ENCODE measurements around the gene PLB1.

PLB1 gene

DNA sequence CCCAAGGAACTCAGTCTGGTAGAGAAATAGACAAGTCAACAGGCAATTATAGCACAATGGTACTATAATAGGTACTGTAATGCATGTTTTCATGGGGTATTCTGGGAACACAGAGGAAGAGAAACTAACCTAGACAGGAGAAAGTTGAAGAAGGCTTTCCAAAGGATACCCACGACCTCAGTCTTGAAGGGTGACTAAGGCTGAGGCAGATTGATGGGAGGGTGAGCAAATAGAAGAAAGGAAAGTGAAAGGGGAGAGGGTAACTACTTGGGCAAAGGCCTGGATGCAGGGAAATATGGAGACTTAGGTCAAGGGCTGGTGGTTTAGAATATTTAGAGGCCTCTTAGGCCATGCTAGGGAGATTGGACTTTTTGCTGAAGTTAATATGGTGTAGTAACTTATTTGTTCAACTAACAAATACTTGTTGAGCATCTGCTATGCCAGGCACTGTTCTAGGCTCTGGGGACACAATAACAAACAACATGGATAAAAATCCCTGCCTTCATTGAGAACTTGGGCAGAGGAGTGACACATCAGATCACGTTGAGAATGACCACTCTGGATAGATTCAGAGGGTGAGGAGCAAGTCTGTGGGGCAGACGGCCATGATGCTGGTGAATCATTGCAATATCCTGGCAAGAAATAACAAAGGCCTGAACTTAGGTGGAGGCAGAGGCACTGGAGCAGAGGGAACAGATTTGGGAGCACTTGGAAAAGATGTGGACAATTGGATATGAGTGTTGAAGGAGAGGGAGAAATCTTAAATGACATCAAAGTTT lies 56.4 kb downstream of the PLB1 start:
- no peak overlapping the region for H3K27ac ChIP-seq (ENCODE audit: low read depth, low read length, poor library complexity, severe bottlenecking)
- no peaks in the 10 kb centered on the region for H3K9me2 ChIP-seq (ENCODE audit: low read depth, low read length)
- H4K20me1 ChIP-seq (ENCODE audit: insufficient read depth, low read length) = no peaks in the 10 kb centered on the region
- no peak overlapping the region for H2AFZ ChIP-seq (ENCODE audit: low read length)
- H3K27me3 ChIP-seq (ENCODE audit: insufficient read depth, low read length) = no peaks in the 10 kb centered on the region
- no peaks in the 10 kb centered on the region for H3K4me1 ChIP-seq (ENCODE audit: insufficient read depth, low read length, severe bottlenecking)
- no peaks in the 10 kb centered on the region for H3K36me3 ChIP-seq (ENCODE audit: insufficient read depth, low read length)
- H3K4me2 ChIP-seq (ENCODE audit: low read length) = no peak overlapping the region
- H3K9ac ChIP-seq (ENCODE audit: low read length) = no peak overlapping the region
- TF ChIP-seq, protein P1, sequence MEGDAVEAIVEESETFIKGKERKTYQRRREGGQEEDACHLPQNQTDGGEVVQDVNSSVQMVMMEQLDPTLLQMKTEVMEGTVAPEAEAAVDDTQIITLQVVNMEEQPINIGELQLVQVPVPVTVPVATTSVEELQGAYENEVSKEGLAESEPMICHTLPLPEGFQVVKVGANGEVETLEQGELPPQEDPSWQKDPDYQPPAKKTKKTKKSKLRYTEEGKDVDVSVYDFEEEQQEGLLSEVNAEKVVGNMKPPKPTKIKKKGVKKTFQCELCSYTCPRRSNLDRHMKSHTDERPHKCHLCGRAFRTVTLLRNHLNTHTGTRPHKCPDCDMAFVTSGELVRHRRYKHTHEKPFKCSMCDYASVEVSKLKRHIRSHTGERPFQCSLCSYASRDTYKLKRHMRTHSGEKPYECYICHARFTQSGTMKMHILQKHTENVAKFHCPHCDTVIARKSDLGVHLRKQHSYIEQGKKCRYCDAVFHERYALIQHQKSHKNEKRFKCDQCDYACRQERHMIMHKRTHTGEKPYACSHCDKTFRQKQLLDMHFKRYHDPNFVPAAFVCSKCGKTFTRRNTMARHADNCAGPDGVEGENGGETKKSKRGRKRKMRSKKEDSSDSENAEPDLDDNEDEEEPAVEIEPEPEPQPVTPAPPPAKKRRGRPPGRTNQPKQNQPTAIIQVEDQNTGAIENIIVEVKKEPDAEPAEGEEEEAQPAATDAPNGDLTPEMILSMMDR (IDR thresholded peaks at IDR 0.05; ENCODE audit: low read length) = no peak
- TF ChIP-seq EZH2 (IDR thresholded peaks at IDR 0.05; ENCODE audit: borderline replicate concordance, low read length) = no peak
- H3K79me2 ChIP-seq (ENCODE audit: insufficient read depth, low read length) = no peaks in the 10 kb centered on the region
- H3F3A ChIP-seq (ENCODE audit: insufficient read depth, low read length) = no peaks in the 10 kb centered on the region
- no peak overlapping the region for H3K4me3 ChIP-seq (ENCODE audit: low read depth, low read length, poor library complexity, severe bottlenecking)
- H3K9me3 ChIP-seq (ENCODE audit: low read length) = no peaks in the 10 kb centered on the region

DNA sequence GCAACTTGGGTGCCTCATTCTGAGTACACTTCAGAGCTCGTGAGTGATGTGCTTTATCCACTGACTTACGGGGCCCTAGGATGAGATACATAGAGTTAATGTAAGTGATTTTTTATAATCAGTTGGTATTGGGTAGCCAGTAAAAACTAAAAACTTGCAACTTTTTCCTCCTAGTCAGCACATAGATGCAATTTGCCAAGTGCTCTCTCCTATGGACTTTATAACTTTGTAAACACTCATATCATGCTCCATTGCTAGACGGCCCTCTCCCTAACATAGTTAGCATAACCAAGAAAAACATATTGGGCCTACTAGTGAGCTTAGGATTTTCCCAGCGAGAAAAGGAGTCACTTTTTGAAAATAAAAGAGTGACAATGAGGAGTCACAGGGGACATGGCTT lies 60.4 kb downstream of the PLB1 start:
- Histone ChIP-seq H3K27ac (ENCODE audit: low read depth, low read length, poor library complexity, severe bottlenecking) (no peak overlapping the region), H3K9me2 (ENCODE audit: low read depth, low read length) (no peaks in the 10 kb centered on the region), H3K79me2 (ENCODE audit: insufficient read depth, low read length) (no peaks in the 10 kb centered on the region), H3K36me3 (ENCODE audit: insufficient read depth, low read length) (no peaks in the 10 kb centered on the region), H3K9me3 (ENCODE audit: low read length) (no peaks in the 10 kb centered on the region), H3K9ac (ENCODE audit: low read length) (no peak overlapping the region), H3F3A (ENCODE audit: insufficient read depth, low read length) (no peaks in the 10 kb centered on the region), H3K4me2 (ENCODE audit: low read length) (no peak overlapping the region), H3K4me3 (ENCODE audit: low read depth, low read length, poor library complexity, severe bottlenecking) (no peak overlapping the region), H3K27me3 (ENCODE audit: insufficient read depth, low read length) (no peaks in the 10 kb centered on the region), H4K20me1 (ENCODE audit: insufficient read depth, low read length) (no peaks in the 10 kb centered on the region), H2AFZ (ENCODE audit: low read length) (no peak overlapping the region), H3K4me1 (ENCODE audit: insufficient read depth, low read length, severe bottlenecking) (no peaks in the 10 kb centered on the region)
- no peak for TF ChIP-seq EZH2 (IDR thresholded peaks at IDR 0.05; ENCODE audit: borderline replicate concordance, low read length)
- TF ChIP-seq, protein P1 (IDR thresholded peaks at IDR 0.05; ENCODE audit: low read length) = no peak

DNA sequence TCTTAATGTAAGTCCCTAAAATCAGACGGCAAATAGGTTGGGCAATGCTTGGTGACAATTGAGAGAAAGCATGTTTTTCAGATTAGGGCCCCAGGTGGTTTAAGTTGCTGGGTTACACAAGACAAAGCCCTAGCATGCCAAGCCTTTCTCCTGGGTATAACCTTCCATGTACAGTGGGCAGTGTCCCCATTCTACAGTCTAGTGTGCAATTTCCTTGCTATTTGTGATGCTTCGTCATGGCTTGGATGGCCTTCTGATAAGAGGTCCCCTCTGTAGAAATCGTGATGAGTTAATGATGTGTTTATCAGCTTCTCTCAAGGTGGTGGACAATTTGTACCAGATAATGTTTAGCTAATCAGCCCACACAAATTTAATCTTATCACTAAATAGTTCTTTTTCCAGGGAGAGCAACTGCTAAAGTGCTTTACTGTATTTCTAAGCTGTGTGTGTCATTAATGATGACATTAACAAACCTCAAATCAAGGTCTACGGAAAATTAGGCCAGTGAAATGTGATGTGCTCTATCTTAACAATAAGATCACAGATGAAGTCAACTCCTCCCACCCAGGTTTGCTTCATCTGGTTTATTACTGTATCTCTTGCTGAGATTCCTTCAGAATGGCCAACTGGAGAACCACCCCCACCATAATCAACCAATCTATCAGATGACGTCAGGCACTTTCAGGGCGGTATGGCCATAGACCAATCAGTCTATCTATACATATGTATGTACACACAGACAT lies 61.7 kb downstream of the PLB1 start:
- Histone ChIP-seq H2AFZ (ENCODE audit: low read length) (no peak overlapping the region), H3K4me3 (ENCODE audit: low read depth, low read length, poor library complexity, severe bottlenecking) (no peak overlapping the region), H3K36me3 (ENCODE audit: insufficient read depth, low read length) (no peaks in the 10 kb centered on the region), H3K4me2 (ENCODE audit: low read length) (no peak overlapping the region), H3K27me3 (ENCODE audit: insufficient read depth, low read length) (no peaks in the 10 kb centered on the region), H3K9me3 (ENCODE audit: low read length) (no peaks in the 10 kb centered on the region), H3K4me1 (ENCODE audit: insufficient read depth, low read length, severe bottlenecking) (no peaks in the 10 kb centered on the region), H4K20me1 (ENCODE audit: insufficient read depth, low read length) (no peaks in the 10 kb centered on the region), H3K9me2 (ENCODE audit: low read depth, low read length) (no peaks in the 10 kb centered on the region), H3K27ac (ENCODE audit: low read depth, low read length, poor library complexity, severe bottlenecking) (no peak overlapping the region), H3K79me2 (ENCODE audit: insufficient read depth, low read length) (no peaks in the 10 kb centered on the region), H3F3A (ENCODE audit: insufficient read depth, low read length) (no peaks in the 10 kb centered on the region), H3K9ac (ENCODE audit: low read length) (no peak overlapping the region)
- no peak for TF ChIP-seq EZH2 (IDR thresholded peaks at IDR 0.05; ENCODE audit: borderline replicate concordance, low read length)
- TF ChIP-seq, protein P1 (IDR thresholded peaks at IDR 0.05; ENCODE audit: low read length) = no peak

Data from OCI-LY1 (cell line).